HFF-Myc (cell line): ENCODE results near the gene ZNF862.

Experiments
- DNase-seq: peaks from one replicate; pipeline ENCODE4 v3.0.0-alpha.2; 2011; ENCODE audit warnings: low read depth; ENCODE audit errors: extremely low read depth
- H3K4me3 ChIP-seq: replicated peaks from 2 replicates; pipeline ENCODE4 v1.5.1; 2011; ENCODE audit warnings: low read depth, mild to moderate bottlenecking, control low read depth, low read length
- TF ChIP-seq, protein P1 (sequence below): IDR thresholded peaks from 2 replicates; pipeline ENCODE4 v1.5.1; 2012; ENCODE audit warnings: mild to moderate bottlenecking, low read depth, low read length, control low read depth; ENCODE audit errors: missing control alignments

ZNF862 gene

GRCh38 chr7:149815121-149815520 is 23.1 kb upstream of the ZNF862 start:
- TF ChIP-seq, protein P1, sequence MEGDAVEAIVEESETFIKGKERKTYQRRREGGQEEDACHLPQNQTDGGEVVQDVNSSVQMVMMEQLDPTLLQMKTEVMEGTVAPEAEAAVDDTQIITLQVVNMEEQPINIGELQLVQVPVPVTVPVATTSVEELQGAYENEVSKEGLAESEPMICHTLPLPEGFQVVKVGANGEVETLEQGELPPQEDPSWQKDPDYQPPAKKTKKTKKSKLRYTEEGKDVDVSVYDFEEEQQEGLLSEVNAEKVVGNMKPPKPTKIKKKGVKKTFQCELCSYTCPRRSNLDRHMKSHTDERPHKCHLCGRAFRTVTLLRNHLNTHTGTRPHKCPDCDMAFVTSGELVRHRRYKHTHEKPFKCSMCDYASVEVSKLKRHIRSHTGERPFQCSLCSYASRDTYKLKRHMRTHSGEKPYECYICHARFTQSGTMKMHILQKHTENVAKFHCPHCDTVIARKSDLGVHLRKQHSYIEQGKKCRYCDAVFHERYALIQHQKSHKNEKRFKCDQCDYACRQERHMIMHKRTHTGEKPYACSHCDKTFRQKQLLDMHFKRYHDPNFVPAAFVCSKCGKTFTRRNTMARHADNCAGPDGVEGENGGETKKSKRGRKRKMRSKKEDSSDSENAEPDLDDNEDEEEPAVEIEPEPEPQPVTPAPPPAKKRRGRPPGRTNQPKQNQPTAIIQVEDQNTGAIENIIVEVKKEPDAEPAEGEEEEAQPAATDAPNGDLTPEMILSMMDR: no peak
- H3K4me3 ChIP-seq: no peak overlapping the region

GRCh38 chr7:149815661-149816266 is 22.4 kb upstream of the ZNF862 start:
- no peak overlapping the region for H3K4me3 ChIP-seq
- DNase-seq: no peak
- TF ChIP-seq, protein P1: no peak

More at GRCh38 chr7:149815121-149815520, 23.1 kb upstream of the ZNF862 start:
- DNase-seq: no peak

DNA sequence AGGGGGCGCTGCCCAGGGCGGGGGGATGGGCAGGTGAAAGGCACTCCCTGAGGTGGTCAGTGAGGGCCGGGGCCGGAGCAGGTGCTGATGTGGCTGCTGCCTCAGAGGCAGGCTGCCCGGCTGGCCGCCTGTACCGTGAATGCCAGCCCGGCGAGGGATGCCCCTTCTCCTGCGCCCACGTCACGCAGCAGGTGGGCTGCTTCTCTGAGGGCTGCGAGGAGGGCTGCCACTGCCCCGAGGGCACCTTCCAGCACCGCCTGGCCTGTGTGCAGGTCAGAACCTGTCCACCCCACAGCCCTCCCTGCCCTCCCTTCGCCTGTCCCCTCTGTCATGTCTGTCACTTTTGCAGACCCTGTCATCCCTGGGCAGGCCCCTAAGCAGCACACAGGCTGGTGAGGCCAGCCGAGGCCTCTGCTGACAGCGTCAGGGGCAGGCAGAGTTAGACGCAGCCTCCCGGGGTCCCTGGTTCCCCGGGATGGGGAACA is 21.9 kb upstream of the ZNF862 start:
- no peak for DNase-seq
- TF ChIP-seq, protein P1: no peak
- no peak overlapping the region for H3K4me3 ChIP-seq

DNA sequence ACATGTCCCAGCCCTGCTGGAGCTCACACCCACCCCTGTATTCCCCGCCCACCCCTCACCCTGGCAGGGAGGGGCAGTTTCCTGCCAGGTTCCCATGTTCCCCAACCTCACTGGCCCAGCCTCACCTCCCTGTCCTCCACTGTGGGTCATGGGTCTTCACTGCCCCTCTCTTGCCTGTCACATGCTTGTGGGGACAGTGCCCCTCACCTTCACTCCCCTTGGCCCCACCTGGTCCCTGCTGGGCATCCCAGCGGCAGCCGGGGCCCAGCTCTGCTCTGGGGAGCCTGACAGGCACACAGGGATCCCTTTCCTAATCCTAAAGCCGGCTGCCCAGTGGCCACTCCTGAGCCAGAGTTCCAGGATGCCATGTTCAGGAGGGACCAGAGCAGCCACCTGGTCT is 21.4 kb upstream of the ZNF862 start:
- H3K4me3 ChIP-seq: no peak overlapping the region
- DNase-seq: no peak
- TF ChIP-seq, protein P1: no peak

GRCh38 chr7:149817301-149817771 is 20.8 kb upstream of the ZNF862 start:
- TF ChIP-seq, protein P1: no peak
- DNase-seq: no peak
- H3K4me3 ChIP-seq: no peak overlapping the region

- no peak overlapping the region for H3K4me3 ChIP-seq
- DNase-seq: no peak
- TF ChIP-seq, protein P1: no peak
Observed at GRCh38 chr7:149817836-149818535, 20.2 kb upstream of the ZNF862 start.

- no peak overlapping the region for H3K4me3 ChIP-seq
- TF ChIP-seq, protein P1: no peak
- DNase-seq: no peak
Observed at GRCh38 chr7:149818536-149818840, 19.7 kb upstream of the ZNF862 start.
